ENCODE results near the gene COL25A1.

DNA sequence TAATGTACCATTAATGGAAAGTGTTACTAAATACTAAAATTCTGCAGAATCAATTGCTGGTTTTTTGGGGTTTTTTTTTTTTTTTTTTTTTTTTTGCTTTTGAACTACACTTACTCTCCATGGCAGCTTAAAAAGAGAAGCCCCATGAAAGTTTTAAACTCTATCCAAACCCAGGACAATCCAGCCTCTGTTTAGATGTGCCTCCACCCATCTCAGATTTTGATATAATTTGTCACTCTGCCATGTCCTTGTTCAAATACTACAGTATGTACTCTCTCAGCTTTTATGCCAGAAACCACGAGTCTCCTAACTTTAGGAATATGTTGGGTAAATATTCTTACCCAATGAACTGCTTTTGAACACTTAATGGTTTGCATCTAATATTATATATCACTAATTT is 84.2 kb downstream of the COL25A1 start:
- TF ChIP-seq, protein P1, sequence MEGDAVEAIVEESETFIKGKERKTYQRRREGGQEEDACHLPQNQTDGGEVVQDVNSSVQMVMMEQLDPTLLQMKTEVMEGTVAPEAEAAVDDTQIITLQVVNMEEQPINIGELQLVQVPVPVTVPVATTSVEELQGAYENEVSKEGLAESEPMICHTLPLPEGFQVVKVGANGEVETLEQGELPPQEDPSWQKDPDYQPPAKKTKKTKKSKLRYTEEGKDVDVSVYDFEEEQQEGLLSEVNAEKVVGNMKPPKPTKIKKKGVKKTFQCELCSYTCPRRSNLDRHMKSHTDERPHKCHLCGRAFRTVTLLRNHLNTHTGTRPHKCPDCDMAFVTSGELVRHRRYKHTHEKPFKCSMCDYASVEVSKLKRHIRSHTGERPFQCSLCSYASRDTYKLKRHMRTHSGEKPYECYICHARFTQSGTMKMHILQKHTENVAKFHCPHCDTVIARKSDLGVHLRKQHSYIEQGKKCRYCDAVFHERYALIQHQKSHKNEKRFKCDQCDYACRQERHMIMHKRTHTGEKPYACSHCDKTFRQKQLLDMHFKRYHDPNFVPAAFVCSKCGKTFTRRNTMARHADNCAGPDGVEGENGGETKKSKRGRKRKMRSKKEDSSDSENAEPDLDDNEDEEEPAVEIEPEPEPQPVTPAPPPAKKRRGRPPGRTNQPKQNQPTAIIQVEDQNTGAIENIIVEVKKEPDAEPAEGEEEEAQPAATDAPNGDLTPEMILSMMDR (IDR thresholded peaks at IDR 0.05; ENCODE audit: low read depth, low read length, missing input control): no peak
- no peak for TF ChIP-seq RAD21 (IDR thresholded peaks at IDR 0.05)
- no peak for TF ChIP-seq YY1 (IDR thresholded peaks at IDR 0.05)
- no peak for TF ChIP-seq TAF1 (conservative IDR thresholded peaks at IDR 0.05)
- TF ChIP-seq, protein P2, sequence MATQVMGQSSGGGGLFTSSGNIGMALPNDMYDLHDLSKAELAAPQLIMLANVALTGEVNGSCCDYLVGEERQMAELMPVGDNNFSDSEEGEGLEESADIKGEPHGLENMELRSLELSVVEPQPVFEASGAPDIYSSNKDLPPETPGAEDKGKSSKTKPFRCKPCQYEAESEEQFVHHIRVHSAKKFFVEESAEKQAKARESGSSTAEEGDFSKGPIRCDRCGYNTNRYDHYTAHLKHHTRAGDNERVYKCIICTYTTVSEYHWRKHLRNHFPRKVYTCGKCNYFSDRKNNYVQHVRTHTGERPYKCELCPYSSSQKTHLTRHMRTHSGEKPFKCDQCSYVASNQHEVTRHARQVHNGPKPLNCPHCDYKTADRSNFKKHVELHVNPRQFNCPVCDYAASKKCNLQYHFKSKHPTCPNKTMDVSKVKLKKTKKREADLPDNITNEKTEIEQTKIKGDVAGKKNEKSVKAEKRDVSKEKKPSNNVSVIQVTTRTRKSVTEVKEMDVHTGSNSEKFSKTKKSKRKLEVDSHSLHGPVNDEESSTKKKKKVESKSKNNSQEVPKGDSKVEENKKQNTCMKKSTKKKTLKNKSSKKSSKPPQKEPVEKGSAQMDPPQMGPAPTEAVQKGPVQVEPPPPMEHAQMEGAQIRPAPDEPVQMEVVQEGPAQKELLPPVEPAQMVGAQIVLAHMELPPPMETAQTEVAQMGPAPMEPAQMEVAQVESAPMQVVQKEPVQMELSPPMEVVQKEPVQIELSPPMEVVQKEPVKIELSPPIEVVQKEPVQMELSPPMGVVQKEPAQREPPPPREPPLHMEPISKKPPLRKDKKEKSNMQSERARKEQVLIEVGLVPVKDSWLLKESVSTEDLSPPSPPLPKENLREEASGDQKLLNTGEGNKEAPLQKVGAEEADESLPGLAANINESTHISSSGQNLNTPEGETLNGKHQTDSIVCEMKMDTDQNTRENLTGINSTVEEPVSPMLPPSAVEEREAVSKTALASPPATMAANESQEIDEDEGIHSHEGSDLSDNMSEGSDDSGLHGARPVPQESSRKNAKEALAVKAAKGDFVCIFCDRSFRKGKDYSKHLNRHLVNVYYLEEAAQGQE (IDR thresholded peaks at IDR 0.05): no peak
- TF ChIP-seq GABPA (IDR thresholded peaks at IDR 0.05 in 1 of 2, conservative IDR thresholded peaks at IDR 0.05 in 1 of 2): no peak
- TF ChIP-seq, protein P3, sequence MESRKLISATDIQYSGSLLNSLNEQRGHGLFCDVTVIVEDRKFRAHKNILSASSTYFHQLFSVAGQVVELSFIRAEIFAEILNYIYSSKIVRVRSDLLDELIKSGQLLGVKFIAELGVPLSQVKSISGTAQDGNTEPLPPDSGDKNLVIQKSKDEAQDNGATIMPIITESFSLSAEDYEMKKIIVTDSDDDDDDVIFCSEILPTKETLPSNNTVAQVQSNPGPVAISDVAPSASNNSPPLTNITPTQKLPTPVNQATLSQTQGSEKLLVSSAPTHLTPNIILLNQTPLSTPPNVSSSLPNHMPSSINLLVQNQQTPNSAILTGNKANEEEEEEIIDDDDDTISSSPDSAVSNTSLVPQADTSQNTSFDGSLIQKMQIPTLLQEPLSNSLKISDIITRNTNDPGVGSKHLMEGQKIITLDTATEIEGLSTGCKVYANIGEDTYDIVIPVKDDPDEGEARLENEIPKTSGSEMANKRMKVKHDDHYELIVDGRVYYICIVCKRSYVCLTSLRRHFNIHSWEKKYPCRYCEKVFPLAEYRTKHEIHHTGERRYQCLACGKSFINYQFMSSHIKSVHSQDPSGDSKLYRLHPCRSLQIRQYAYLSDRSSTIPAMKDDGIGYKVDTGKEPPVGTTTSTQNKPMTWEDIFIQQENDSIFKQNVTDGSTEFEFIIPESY (IDR thresholded peaks at IDR 0.05): no peak
- no peak for TF ChIP-seq EGR1 (IDR thresholded peaks at IDR 0.05; ENCODE audit: low read depth in 2 of 2)
- TF ChIP-seq, protein P4, sequence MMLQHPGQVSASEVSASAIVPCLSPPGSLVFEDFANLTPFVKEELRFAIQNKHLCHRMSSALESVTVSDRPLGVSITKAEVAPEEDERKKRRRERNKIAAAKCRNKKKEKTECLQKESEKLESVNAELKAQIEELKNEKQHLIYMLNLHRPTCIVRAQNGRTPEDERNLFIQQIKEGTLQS (IDR thresholded peaks at IDR 0.05): no peak
- TF ChIP-seq, protein P5, sequence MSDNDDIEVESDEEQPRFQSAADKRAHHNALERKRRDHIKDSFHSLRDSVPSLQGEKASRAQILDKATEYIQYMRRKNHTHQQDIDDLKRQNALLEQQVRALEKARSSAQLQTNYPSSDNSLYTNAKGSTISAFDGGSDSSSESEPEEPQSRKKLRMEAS (IDR thresholded peaks at IDR 0.05): no peak
- no peak for TF ChIP-seq RXRA (IDR thresholded peaks at IDR 0.05)
- no peak for TF ChIP-seq JUND (IDR thresholded peaks at IDR 0.05)
- TF ChIP-seq SP1 (IDR thresholded peaks at IDR 0.05): no peak
- no peak for TF ChIP-seq FOXA1 (IDR thresholded peaks at IDR 0.05)
